ENCODE results near the gene LGALS3. TPM values are rescaled to one million over a fixed set of nuclear protein-coding genes. Genes with fewer than 3 reads are reported as not detected.
A peak's percentile ranks its signal among the peaks of the same experiment; 100 is the strongest.

LGALS3 gene
- total RNA-seq, 1 donor from 2014 or later, result 120 TPM

DNA sequence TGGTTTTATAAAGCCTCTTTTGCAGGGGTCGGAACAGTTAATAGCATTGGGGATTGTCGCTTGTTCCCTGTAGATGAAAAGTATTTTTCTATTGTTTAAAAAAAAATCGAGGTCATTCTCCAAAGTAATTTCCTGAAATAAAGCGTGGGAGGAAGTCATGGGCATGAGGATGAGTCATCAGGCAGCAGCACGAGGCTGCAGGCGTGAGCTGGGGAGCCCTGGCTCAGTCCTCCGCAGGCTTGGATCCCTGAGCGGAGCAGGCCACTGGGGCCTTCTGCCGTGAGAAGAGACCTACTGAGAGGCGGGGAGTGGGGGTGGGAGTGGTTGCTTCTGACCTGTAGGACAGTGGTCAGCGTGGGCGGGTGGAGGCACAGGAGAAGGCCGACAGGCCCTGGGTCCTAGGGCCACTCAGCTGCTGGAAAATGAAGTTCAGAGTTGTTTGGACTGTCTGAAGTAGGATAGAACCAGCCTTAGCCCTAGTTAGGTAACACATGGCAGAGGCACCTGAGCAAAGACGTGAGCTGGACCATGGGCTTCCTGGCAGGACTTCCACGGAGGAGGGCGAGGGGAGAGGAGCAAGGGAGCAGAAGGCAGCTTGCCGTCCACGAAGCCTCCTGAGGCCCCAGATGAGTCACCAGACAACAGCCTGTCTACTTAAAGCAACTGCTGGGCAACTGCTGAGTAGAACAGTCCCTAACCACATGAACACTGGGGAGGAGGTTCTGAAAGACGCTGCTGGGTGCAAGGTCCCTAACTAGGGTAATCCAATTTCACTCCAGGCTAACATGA is 21.1 kb upstream of the LGALS3 start:
- Mint-ChIP-seq H3K27ac (peak overlapping the region; percentile 91), H3K4me1 (ENCODE audit: unreplicated experiment) (peaks cover 25% of the 10 kb centered on the region), H3K27me3 (no peaks in the 10 kb centered on the region), H3K36me3 (peaks cover 15% of the 10 kb centered on the region), H3K4me3 (peak overlapping the region; percentile 57), H3K9me3 (peaks cover 19% of the 10 kb centered on the region)
- TF ChIP-seq CTCF (conservative IDR thresholded peaks at IDR 0.05), result no peak
- DNase-seq (ENCODE audit: extremely low spot score, unreplicated experiment), result no peak

- TF ChIP-seq CTCF (conservative IDR thresholded peaks at IDR 0.05), result no peak
- Mint-ChIP-seq H3K9me3 (peaks cover 10% of the 10 kb centered on the region), H3K36me3 (peaks cover 8% of the 10 kb centered on the region), H3K4me1 (ENCODE audit: unreplicated experiment) (peaks cover 11% of the 10 kb centered on the region), H3K27me3 (no peaks in the 10 kb centered on the region), H3K27ac (peak overlapping the region; percentile 74), H3K4me3 (no peak overlapping the region)
- no peak for DNase-seq (ENCODE audit: extremely low spot score, unreplicated experiment)
Measured at GRCh38 chr14:55109836-55110235, 19.2 kb upstream of the LGALS3 start.

GRCh38 chr14:55111122-55111708 is 17.8 kb upstream of the LGALS3 start:
- Mint-ChIP-seq H3K4me1 (ENCODE audit: unreplicated experiment) (peaks cover 15% of the 10 kb centered on the region), H3K27ac (peak overlapping the region; percentile 96), H3K36me3 (peaks cover 8% of the 10 kb centered on the region), H3K4me3 (peak overlapping the region; percentile 52), H3K9me3 (peaks cover 10% of the 10 kb centered on the region), H3K27me3 (no peaks in the 10 kb centered on the region)
- no peak for DNase-seq (ENCODE audit: extremely low spot score, unreplicated experiment)
- peak; percentile 40 for TF ChIP-seq CTCF (conservative IDR thresholded peaks at IDR 0.05)

DNA sequence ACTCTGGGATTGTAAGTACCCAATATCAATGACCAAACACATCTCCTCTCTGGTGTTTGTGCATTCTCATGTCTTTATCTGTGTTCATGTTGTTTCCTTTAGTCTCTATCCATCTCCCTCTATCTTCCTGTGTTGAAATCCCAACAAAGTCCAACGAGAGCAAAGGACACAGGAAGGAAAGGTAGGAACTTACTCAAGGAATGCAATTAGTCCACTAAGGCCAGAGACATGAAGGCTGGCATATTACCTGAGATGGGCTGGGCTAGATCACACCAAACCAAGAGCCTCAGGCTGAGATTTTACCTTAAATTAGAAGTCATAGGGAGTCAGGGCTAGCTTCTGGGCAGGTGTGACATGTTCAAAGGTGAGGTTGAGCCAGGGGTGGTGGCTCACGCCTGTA is 14.3 kb upstream of the LGALS3 start:
- Mint-ChIP-seq H3K27me3 (no peaks in the 10 kb centered on the region), H3K9me3 (peaks cover 5% of the 10 kb centered on the region), H3K4me3 (no peak overlapping the region), H3K4me1 (ENCODE audit: unreplicated experiment) (peaks cover 18% of the 10 kb centered on the region), H3K36me3 (peaks cover 5% of the 10 kb centered on the region), H3K27ac (peak overlapping the region; percentile 54)
- no peak for DNase-seq (ENCODE audit: extremely low spot score, unreplicated experiment)
- TF ChIP-seq CTCF (conservative IDR thresholded peaks at IDR 0.05), result no peak

DNA sequence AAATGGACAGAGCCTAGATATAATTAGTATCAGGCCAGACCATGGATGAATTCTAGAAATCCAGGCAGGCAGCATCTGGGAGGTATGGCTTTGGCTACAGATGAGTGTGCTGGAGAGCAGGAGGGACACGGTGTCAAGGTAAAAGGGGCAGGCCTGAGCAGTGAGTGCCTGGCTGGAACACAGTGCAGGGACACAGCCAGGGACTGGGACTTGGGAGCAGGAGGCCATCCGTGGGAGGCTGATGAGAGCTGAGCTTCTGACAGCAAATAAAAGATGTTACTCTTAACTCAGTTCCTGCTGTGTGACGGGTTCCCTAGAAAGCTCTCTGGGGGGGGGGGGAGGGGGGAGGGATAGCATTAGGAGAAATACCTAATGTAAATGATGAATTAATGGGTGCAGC is 13.6 kb upstream of the LGALS3 start:
- Mint-ChIP-seq H3K4me3 (no peak overlapping the region), H3K27ac (no peak overlapping the region), H3K27me3 (no peaks in the 10 kb centered on the region), H3K4me1 (ENCODE audit: unreplicated experiment) (peaks cover 18% of the 10 kb centered on the region), H3K9me3 (peaks cover 5% of the 10 kb centered on the region), H3K36me3 (peaks cover 5% of the 10 kb centered on the region)
- no peak for DNase-seq (ENCODE audit: extremely low spot score, unreplicated experiment)
- TF ChIP-seq CTCF (conservative IDR thresholded peaks at IDR 0.05), result no peak

Data from type B pancreatic cell (in vitro differentiated cells).